ENCODE results near the gene PRKCH. TPM values are rescaled to one million over a fixed set of nuclear protein-coding genes. Genes with fewer than 3 reads are reported as not detected.

The PRKCH gene
- total RNA-seq, 1 experiment from 2014 or later, result 18.3 TPM

DNA sequence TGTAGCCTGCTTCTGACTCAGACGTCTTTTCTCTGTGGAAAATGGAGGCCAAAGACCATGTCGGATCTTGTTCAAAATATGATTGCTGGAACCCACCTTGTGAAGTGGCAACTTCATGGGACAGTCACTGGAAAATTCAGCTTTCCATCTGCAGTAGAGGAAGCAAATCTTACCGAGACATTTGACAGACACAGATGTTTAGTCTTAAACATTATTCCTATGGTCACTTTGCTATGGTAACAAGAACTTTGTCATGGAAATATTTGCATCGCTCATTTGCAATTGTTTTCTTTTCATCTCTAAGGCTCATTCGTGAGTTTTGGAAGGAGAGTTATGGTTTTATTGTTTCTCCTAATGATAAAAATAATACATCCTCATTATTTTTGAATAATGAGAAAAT is 275.6 kb downstream of the PRKCH start:
- no peaks in the 10 kb centered on the region for H3K9me3 Mint-ChIP-seq (ENCODE audit: unreplicated experiment)
- H3K36me3 Mint-ChIP-seq (ENCODE audit: insufficient read depth, unreplicated experiment), result no peaks in the 10 kb centered on the region
- no TSS peak for BruUV-seq (replicated peaks)
- H3K4me3 Mint-ChIP-seq (ENCODE audit: unreplicated experiment), result no peak overlapping the region
- no peak overlapping the region for H3K4me3 ChIP-seq (ENCODE audit: low read depth, low read length)
- ChIA-PET POLR2A (no interaction called here), CTCF (no interaction called here)
- no peak for DNase-seq
- no peaks in the 10 kb centered on the region for H3K27me3 Mint-ChIP-seq (ENCODE audit: insufficient read depth, unreplicated experiment)
- intact Hi-C loops (cut with micrococcal nuclease; ENCODE audit: unreplicated experiment), result no loop called here
- peaks cover 18% of the 10 kb centered on the region for H3K4me1 Mint-ChIP-seq (ENCODE audit: low read depth, unreplicated experiment)
- H3K27me3 ChIP-seq (replicated peaks; ENCODE audit: control insufficient read depth, insufficient read depth, low read length), result no peaks in the 10 kb centered on the region
- H3K4me1 ChIP-seq, result peaks cover 25% of the 10 kb centered on the region
- H3K36me3 ChIP-seq (ENCODE audit: control insufficient read depth, insufficient read depth, low read length), result no peaks in the 10 kb centered on the region
- H3K9me3 ChIP-seq, result 0 out of 2 replicates have a peak, but pooled peaks cover 5% of the 10 kb centered on the region
- TF ChIP-seq CTCF (IDR thresholded peaks at IDR 0.05; ENCODE audit: insufficient read depth in 1 of 2, low read depth in 1 of 2, low read length in 1 of 2, severe bottlenecking in 1 of 2, unreplicated experiment in 1 of 2), result no peak
- no peak overlapping the region for H3K27ac Mint-ChIP-seq (ENCODE audit: unreplicated experiment)

- Histone ChIP-seq H3K4me1 (peaks cover 40% of the 10 kb centered on the region), H3K27me3 (replicated peaks; ENCODE audit: control insufficient read depth, insufficient read depth, low read length) (no peaks in the 10 kb centered on the region), H3K36me3 (ENCODE audit: control insufficient read depth, insufficient read depth, low read length) (no peaks in the 10 kb centered on the region), H3K4me3 (ENCODE audit: low read depth, low read length) (no peak overlapping the region), H3K9me3 (0 out of 2 replicates have a peak, but pooled peaks cover 5% of the 10 kb centered on the region)
- H3K27me3 Mint-ChIP-seq (ENCODE audit: insufficient read depth, unreplicated experiment), result no peaks in the 10 kb centered on the region
- CTCF ChIA-PET, result no interaction called here
- no TSS peak for BruUV-seq (replicated peaks)
- peaks cover 31% of the 10 kb centered on the region for H3K4me1 Mint-ChIP-seq (ENCODE audit: low read depth, unreplicated experiment)
- no peak for DNase-seq
- H3K27ac Mint-ChIP-seq (ENCODE audit: unreplicated experiment), result no peak overlapping the region
- no peaks in the 10 kb centered on the region for H3K9me3 Mint-ChIP-seq (ENCODE audit: unreplicated experiment)
- POLR2A ChIA-PET, result interaction anchor here (0.5 kb wide), 1 partner anchor 147 kb away, joined by 3 read pairs; no protein-coding TSS in a partner anchor
- intact Hi-C loops (cut with micrococcal nuclease; ENCODE audit: unreplicated experiment), result no loop called here
- no peaks in the 10 kb centered on the region for H3K36me3 Mint-ChIP-seq (ENCODE audit: insufficient read depth, unreplicated experiment)
- no peak for TF ChIP-seq CTCF (IDR thresholded peaks at IDR 0.05; ENCODE audit: insufficient read depth in 1 of 2, low read depth in 1 of 2, low read length in 1 of 2, severe bottlenecking in 1 of 2, unreplicated experiment in 1 of 2)
- H3K4me3 Mint-ChIP-seq (ENCODE audit: unreplicated experiment), result no peak overlapping the region
Observed at GRCh38 chr14:61598980-61599379, 277.6 kb downstream of the PRKCH start.

DNA sequence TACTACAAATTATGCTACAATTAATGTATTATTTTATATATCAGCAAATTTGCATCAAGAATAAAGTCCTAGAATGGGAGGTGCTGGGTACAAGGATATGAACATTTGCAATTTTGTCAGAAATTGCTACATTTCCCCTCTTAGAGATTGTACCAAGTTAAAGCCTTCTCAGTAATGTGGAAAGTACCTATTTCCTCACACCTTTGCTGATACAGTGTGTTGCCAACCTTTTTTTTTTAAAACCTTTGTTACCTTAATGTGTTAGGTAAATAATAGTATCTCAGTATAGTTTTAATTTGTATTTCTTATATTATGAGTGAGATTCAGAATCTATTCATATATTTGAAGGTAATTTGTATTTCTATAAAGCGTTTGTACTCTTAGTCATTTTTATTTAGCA is 278.6 kb downstream of the PRKCH start:
- CTCF ChIA-PET, result no interaction called here
- H3K4me1 ChIP-seq, result peaks cover 40% of the 10 kb centered on the region
- H3K4me3 ChIP-seq (ENCODE audit: low read depth, low read length), result no peak overlapping the region
- DNase-seq, result no peak
- Mint-ChIP-seq H3K27ac (ENCODE audit: unreplicated experiment) (no peak overlapping the region), H3K4me3 (ENCODE audit: unreplicated experiment) (no peak overlapping the region), H3K36me3 (ENCODE audit: insufficient read depth, unreplicated experiment) (no peaks in the 10 kb centered on the region), H3K9me3 (ENCODE audit: unreplicated experiment) (no peaks in the 10 kb centered on the region), H3K4me1 (ENCODE audit: low read depth, unreplicated experiment) (peaks cover 31% of the 10 kb centered on the region), H3K27me3 (ENCODE audit: insufficient read depth, unreplicated experiment) (no peaks in the 10 kb centered on the region)
- no peaks in the 10 kb centered on the region for H3K36me3 ChIP-seq (ENCODE audit: control insufficient read depth, insufficient read depth, low read length)
- no peak for TF ChIP-seq CTCF (IDR thresholded peaks at IDR 0.05; ENCODE audit: insufficient read depth in 1 of 2, low read depth in 1 of 2, low read length in 1 of 2, severe bottlenecking in 1 of 2, unreplicated experiment in 1 of 2)
- H3K27me3 ChIP-seq (replicated peaks; ENCODE audit: control insufficient read depth, insufficient read depth, low read length), result no peaks in the 10 kb centered on the region
- POLR2A ChIA-PET, result no interaction called here
- 0 out of 2 replicates have a peak, but pooled peaks cover 5% of the 10 kb centered on the region for H3K9me3 ChIP-seq
- BruUV-seq (replicated peaks), result no TSS peak
- intact Hi-C loops (cut with micrococcal nuclease; ENCODE audit: unreplicated experiment), result no loop called here

Other genes starting within 250 kb of the PRKCH start
- 31.4 and 32.5 TPM in 2 replicates for gene TMEM30B, start 40.2 kb upstream of the PRKCH start, total RNA-seq (2022)